MCF 10A (cell line): Measurements from ENCODE around the gene ATAD1. TPM values are rescaled to one million over a fixed set of nuclear protein-coding genes. Genes with fewer than 3 reads are reported as not detected.

ENCODE experiments used
- BruUV-seq: library from RNA; stranded (reverse); fragments of 400-500 nt; replicated peaks from 2 replicates; lab custom pipeline; 2021; lab: Mats Ljungman, UMichigan
- CTCF ChIA-PET: fragments of 300-600 bp; sonication (Branson Sonifier 250); formaldehyde crosslinking; extraction: SDS; loops from one replicate; lab custom pipeline; 2021; ENCODE audit warnings: antibody characterized with exemption, inconsistent platforms; lab: Yijun Ruan, JAX
- POLR2A ChIA-PET: fragments of 300-600, 350-650 bp; sonication (Branson Sonifier 250); formaldehyde crosslinking; extraction: SDS; loops from one replicate; lab custom pipeline; 2020; ENCODE audit warnings: antibody characterized with exemption, inconsistent platforms; lab: Yijun Ruan, JAX
- DNase-seq: peaks from one replicate; pipeline ENCODE4 v3.0.0-alpha.2; 2018; ENCODE audit not compliant: unreplicated experiment
- H3K27ac Mint-ChIP-seq: one replicate; pipeline ENCODE4 v1.8.0; 2022; ENCODE audit warnings: mild to moderate bottlenecking, low read depth, mixed read lengths; ENCODE audit not compliant: unreplicated experiment
- H3K27me3 Mint-ChIP-seq: one replicate; pipeline ENCODE4 v1.8.0; 2022; ENCODE audit warnings: mixed read lengths; ENCODE audit not compliant: insufficient read depth, unreplicated experiment
- H3K36me3 Mint-ChIP-seq: one replicate; pipeline ENCODE4 v1.8.0; 2022; ENCODE audit warnings: mild to moderate bottlenecking, moderate library complexity, mixed read lengths; ENCODE audit not compliant: insufficient read depth, unreplicated experiment
- H3K4me1 Mint-ChIP-seq: one replicate; pipeline ENCODE4 v1.8.0; 2022; ENCODE audit warnings: mixed read lengths; ENCODE audit not compliant: insufficient read depth, unreplicated experiment
- H3K4me3 Mint-ChIP-seq: one replicate; pipeline ENCODE4 v1.8.0; 2022; ENCODE audit warnings: mild to moderate bottlenecking, moderate library complexity, mixed read lengths; ENCODE audit not compliant: unreplicated experiment
- H3K9me3 Mint-ChIP-seq: one replicate; pipeline ENCODE4 v1.8.0; 2022; ENCODE audit warnings: mixed read lengths; ENCODE audit not compliant: unreplicated experiment
- intact Hi-C: fragments of 100-400 bp; cut with micrococcal nuclease; formaldehyde crosslinking; loops from 2 replicates; pipeline ENCODE4 v1.14.1; 2022
- total RNA-seq: library from RNA; stranded (reverse); gene quantifications from 2 replicates; pipeline ENCODE4 v1.2.3, GENCODE V29; 2022
- TF ChIP-seq, protein P1 (sequence below): fragments of 200-600 bp; IDR thresholded peaks from one replicate; pipeline ENCODE4 v1.8.0; 2022; ENCODE audit warnings: antibody characterized with exemption, mild to moderate bottlenecking; ENCODE audit not compliant: unreplicated experiment

The ATAD1 gene
- total RNA-seq, 1 experiment from 2014 or later: 75.2 TPM

DNA sequence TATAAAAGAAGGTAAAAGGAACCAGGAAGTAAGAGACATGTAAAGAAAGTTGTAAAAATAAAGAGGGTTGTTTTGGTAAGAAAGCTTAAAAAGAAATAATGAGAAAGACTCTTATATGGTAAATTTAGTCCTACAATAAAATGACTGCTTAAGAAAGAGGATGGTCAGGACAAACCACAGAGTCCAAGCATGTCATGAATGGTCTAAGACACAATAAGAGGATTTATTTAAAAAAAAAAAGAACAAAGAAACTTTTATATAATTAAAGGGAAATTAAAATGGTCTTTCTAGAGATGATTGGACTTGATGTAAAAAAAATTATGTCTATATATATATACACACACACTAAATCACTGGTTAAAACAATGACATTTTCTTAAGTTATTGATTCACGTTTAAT is 18.2 kb downstream of the ATAD1 start:
- no peak overlapping the region for H3K27ac Mint-ChIP-seq
- TF ChIP-seq, protein P1, sequence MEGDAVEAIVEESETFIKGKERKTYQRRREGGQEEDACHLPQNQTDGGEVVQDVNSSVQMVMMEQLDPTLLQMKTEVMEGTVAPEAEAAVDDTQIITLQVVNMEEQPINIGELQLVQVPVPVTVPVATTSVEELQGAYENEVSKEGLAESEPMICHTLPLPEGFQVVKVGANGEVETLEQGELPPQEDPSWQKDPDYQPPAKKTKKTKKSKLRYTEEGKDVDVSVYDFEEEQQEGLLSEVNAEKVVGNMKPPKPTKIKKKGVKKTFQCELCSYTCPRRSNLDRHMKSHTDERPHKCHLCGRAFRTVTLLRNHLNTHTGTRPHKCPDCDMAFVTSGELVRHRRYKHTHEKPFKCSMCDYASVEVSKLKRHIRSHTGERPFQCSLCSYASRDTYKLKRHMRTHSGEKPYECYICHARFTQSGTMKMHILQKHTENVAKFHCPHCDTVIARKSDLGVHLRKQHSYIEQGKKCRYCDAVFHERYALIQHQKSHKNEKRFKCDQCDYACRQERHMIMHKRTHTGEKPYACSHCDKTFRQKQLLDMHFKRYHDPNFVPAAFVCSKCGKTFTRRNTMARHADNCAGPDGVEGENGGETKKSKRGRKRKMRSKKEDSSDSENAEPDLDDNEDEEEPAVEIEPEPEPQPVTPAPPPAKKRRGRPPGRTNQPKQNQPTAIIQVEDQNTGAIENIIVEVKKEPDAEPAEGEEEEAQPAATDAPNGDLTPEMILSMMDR: no peak
- ChIA-PET POLR2A (interaction anchor here (0.8 to 1.7 kb wide), 4 partner anchors 10 to 20 kb away, joined by 3 to 7 read pairs (median 4); no protein-coding TSS in a partner anchor), CTCF (interaction anchor here (0.5 kb wide), 1 partner anchor 255 kb away, joined by 3 read pairs; no protein-coding TSS in a partner anchor)
- peaks cover 67% of the 10 kb centered on the region for H3K36me3 Mint-ChIP-seq
- no TSS peak for BruUV-seq
- peaks cover 6% of the 10 kb centered on the region for H3K4me1 Mint-ChIP-seq
- no peak for DNase-seq
- intact Hi-C loops: no loop called here
- H3K27me3 Mint-ChIP-seq: no peaks in the 10 kb centered on the region
- H3K4me3 Mint-ChIP-seq: no peak overlapping the region
- no peaks in the 10 kb centered on the region for H3K9me3 Mint-ChIP-seq

DNA sequence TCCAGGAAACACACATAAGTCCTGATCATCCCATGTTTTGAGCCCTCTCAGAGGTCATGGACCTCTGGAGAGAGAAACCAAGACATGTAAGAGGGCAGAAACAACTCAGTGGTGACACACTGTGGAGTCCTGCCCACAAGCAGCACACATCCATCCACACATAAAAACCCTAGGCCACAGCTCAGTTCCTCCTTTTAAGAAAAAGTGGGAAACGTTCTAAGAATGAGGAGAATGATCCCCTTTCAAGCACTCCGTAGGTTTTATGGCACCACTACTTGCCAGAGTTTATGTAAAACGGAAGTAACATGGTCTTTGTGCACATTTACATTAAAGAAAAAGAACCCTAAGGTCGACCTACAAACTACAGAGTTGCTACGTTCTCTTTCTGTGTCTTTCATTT is 19.9 kb downstream of the ATAD1 start:
- H3K27ac Mint-ChIP-seq: no peak overlapping the region
- intact Hi-C loops: no loop called here
- TF ChIP-seq, protein P1: no peak
- ChIA-PET CTCF (interaction anchor here (0.5 kb wide), 1 partner anchor 189 kb away, joined by 3 read pairs; no protein-coding TSS in a partner anchor), POLR2A (interaction anchor here (0.7 kb wide), 1 partner anchor 16 kb away, joined by 3 read pairs; no protein-coding TSS in a partner anchor)
- H3K36me3 Mint-ChIP-seq: peaks cover 58% of the 10 kb centered on the region
- H3K9me3 Mint-ChIP-seq: no peaks in the 10 kb centered on the region
- H3K4me3 Mint-ChIP-seq: no peak overlapping the region
- H3K4me1 Mint-ChIP-seq: peaks cover 4% of the 10 kb centered on the region
- BruUV-seq: no TSS peak
- DNase-seq: no peak
- H3K27me3 Mint-ChIP-seq: no peaks in the 10 kb centered on the region

DNA sequence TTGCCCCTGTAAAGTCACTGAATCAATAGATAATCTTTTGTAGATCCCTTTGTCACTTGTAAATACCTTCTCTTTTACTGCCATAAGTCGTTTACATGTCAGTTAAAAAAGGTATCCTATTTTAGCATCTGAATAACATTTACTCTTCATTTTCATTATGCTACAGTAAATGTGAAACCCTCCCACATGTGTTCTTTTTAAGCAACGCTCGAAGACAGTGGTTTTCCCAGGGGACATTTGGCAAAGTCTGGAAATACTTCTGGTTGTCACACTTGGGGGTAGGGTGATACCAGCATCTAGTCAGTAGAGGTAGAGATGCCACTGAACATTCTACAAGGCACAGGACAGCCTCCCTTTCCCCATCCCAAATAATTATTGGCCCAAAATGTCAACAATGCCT is 23.7 kb downstream of the ATAD1 start:
- Mint-ChIP-seq H3K36me3 (peaks cover 61% of the 10 kb centered on the region), H3K27me3 (no peaks in the 10 kb centered on the region), H3K4me3 (no peak overlapping the region), H3K27ac (no peak overlapping the region), H3K4me1 (no peaks in the 10 kb centered on the region), H3K9me3 (no peaks in the 10 kb centered on the region)
- ChIA-PET CTCF (interaction anchor here (0.6 kb wide), 1 partner anchor 45 kb away, joined by 4 read pairs; no protein-coding TSS in a partner anchor), POLR2A (interaction anchor here (0.9 to 2.0 kb wide), 2 partner anchors 24 to 1725 kb away, joined by 3 to 4 read pairs; partner anchors contain the start of gene ATAD1)
- intact Hi-C loops: no loop called here
- BruUV-seq: no TSS peak
- no peak for DNase-seq
- TF ChIP-seq, protein P1: no peak

DNA sequence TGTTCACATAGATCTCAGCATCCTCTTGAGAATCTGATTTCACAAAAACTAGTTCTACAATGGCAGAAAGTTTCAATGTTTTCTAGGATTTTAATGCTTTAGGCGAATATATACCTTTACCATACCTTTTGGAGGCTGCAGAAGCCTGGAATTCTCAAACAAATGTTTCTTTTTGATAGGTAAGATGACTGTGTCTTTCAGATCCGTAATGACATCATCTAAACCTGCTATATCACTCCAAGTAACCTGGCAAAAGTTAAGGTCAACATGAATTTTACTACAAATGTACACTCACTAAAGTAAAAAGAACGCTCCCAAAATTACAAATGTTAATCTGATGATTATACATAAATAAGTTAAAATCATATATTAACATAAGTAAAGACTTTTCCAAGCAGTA is 27.8 kb downstream of the ATAD1 start:
- ChIA-PET CTCF (no interaction called here), POLR2A (interaction anchor here (0.6 to 2.0 kb wide), 6 partner anchors 9 to 153 kb away, joined by 4 to 7 read pairs (median 5); no protein-coding TSS in a partner anchor)
- H3K36me3 Mint-ChIP-seq: peaks cover 60% of the 10 kb centered on the region
- no peak overlapping the region for H3K4me3 Mint-ChIP-seq
- no peaks in the 10 kb centered on the region for H3K4me1 Mint-ChIP-seq
- no TSS peak for BruUV-seq
- H3K9me3 Mint-ChIP-seq: no peaks in the 10 kb centered on the region
- TF ChIP-seq, protein P1: no peak
- DNase-seq: no peak
- intact Hi-C loops: no loop called here
- H3K27me3 Mint-ChIP-seq: no peaks in the 10 kb centered on the region
- H3K27ac Mint-ChIP-seq: no peak overlapping the region
